CD4-positive, alpha-beta memory T cell (primary cell): ENCODE data around the gene ANKDD1A. TPM values are rescaled to one million over a fixed set of nuclear protein-coding genes. Genes with fewer than 3 reads are reported as not detected.

Source experiments
- polyA plus RNA-seq, 2 donors: library from polyadenylated mRNA; unstranded; fragments of 300-500 nt; fragmentation: Illumina TruSeq; gene quantifications; one replicate each; pipeline ENCODE4 v1.2.3, GENCODE V29; 2021
- total RNA-seq, 2 experiments: library from RNA; stranded (reverse); gene quantifications; one replicate each; pipeline ENCODE4 v1.2.3, GENCODE V29; 2021

The ANKDD1A gene
- total and polyA plus RNA-seq, 4 experiments from 2014 or later: 0.16 to 5.9 (median 3.1) TPM

Other genes with a start within 250 kb of the ANKDD1A start
- not detected for gene RBPMS2, start 136.3 kb upstream of the ANKDD1A start, total RNA-seq
- not detected for gene RBPMS2, start 136.3 kb upstream of the ANKDD1A start, polyA plus RNA-seq
- gene PIF1, start 86.3 kb upstream of the ANKDD1A start, total RNA-seq: under 1 TPM; 0.17 to 0.58 TPM
- not detected for gene PIF1, start 86.3 kb upstream of the ANKDD1A start, polyA plus RNA-seq
- gene PLEKHO2, start 70.0 kb upstream of the ANKDD1A start, total RNA-seq: 10 to 100 TPM; 22.7 to 24.1 TPM
- 10 to 100 TPM; 10.6 to 29.1 TPM for gene PLEKHO2, start 70.0 kb upstream of the ANKDD1A start, polyA plus RNA-seq
- 10 to 100 TPM; 57.2 to 61.1 TPM for gene SPG21, start 78.0 kb downstream of the ANKDD1A start, total RNA-seq
- gene SPG21, start 78.0 kb downstream of the ANKDD1A start, polyA plus RNA-seq: 100 to 1,000 TPM; 128 to 179 TPM
- gene MTFMT, start 117.7 kb downstream of the ANKDD1A start, total RNA-seq: 10 to 100 TPM; 15.2 to 18.3 TPM
- 10 to 100 TPM; 19.7 to 22.6 TPM for gene MTFMT, start 117.7 kb downstream of the ANKDD1A start, polyA plus RNA-seq
- gene SLC51B, start 133.5 kb downstream of the ANKDD1A start, total RNA-seq: not detected
- not detected for gene SLC51B, start 133.5 kb downstream of the ANKDD1A start, polyA plus RNA-seq
- not detected for gene RASL12, start 156.1 kb downstream of the ANKDD1A start, total RNA-seq
- not detected for gene RASL12, start 156.1 kb downstream of the ANKDD1A start, polyA plus RNA-seq
- gene KBTBD13, start 164.8 kb downstream of the ANKDD1A start, total RNA-seq: not detected
- gene KBTBD13, start 164.8 kb downstream of the ANKDD1A start, polyA plus RNA-seq: not detected
- gene UBAP1L, start 203.3 kb downstream of the ANKDD1A start, total RNA-seq: 10 to 100 TPM; 15.2 to 16.6 TPM
- under 1 TPM in 1 of 2 donors, not detected in 1; 0.86 TPM for gene UBAP1L, start 203.3 kb downstream of the ANKDD1A start, polyA plus RNA-seq
- gene PDCD7, start 221.9 kb downstream of the ANKDD1A start, total RNA-seq: 10 to 100 TPM; 30.5 to 40.5 TPM
- gene PDCD7, start 221.9 kb downstream of the ANKDD1A start, polyA plus RNA-seq: 10 to 100 TPM in 1 of 2 donors, 1 to 10 TPM in 1; 8.8 to 15.1 TPM